Kidney tubule cell (primary cell): ENCODE results near the gene DR1.
"Not testable (repeated sequence)": the region's sequence is repeated elsewhere in the genome, so short reads cannot be mapped to it uniquely, and the experiment has no call there.

ENCODE experiments used
- DNase-seq: peaks from one replicate; pipeline ENCODE4 v3.0.0-alpha.2; 2018; ENCODE audit warnings: low spot score

DR1 gene

GRCh38 chr1:93340090-93340489 lies 5.6 kb upstream of the DR1 start:
- no peak for DNase-seq

DNA sequence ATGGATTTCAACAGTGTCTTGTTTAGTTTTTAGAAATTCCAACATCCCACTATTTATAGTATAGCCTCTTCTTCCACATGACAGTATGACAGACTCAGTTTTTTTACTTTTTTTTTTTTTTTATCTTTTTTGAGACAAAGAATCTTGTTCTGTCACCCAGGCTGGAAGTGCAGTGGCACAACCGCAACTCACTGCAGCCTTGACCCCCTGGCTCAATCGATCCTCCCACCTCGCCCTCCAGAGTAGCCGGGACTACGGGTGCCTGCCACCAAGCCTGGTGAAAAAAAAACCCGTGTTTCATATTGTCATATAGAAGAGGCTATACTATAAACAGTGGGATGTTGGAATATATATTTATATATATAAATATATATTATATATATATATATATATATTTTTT lies 1.2 kb upstream of the DR1 start:
- DNase-seq = no peak

DNA sequence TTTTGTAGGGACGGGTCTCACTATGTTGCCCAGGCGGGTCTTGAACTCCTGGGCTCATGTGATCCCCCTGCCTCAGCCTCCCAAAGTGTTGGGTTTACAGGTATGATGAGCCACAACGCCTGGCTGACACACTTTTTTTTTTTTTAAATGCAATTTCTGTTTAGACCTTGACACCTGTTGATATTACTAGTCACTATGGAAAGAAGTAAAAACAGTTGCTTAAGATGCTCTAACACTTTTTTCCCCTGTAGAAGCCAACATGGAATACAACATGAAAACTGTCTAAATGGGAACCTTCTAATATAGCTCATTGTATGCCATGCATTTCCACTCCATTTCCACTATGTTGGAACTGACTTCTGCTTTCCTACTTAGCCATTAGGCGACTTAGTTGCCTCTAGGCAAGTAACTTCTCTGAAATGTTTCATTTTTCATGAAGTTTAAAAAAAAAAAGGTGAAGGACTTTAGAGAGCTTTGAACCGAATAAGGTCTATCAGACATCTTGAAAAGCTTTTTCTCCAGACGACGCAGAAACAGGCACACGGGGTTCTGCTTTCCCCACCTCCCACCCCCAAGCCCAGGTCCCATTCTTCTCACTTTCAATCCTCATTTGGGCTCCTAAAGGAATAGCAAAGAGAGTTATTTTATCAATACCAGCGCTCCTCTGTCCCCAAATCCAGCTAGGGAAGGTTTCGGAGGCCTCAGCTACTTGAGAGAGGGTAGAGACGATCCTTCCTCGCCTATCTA lies 648 bp upstream of the DR1 start:
- no peak for DNase-seq

GRCh38 chr1:93346421-93346993 lies 800 bp downstream of the DR1 start:
- DNase-seq = peak; percentile 33

DNA sequence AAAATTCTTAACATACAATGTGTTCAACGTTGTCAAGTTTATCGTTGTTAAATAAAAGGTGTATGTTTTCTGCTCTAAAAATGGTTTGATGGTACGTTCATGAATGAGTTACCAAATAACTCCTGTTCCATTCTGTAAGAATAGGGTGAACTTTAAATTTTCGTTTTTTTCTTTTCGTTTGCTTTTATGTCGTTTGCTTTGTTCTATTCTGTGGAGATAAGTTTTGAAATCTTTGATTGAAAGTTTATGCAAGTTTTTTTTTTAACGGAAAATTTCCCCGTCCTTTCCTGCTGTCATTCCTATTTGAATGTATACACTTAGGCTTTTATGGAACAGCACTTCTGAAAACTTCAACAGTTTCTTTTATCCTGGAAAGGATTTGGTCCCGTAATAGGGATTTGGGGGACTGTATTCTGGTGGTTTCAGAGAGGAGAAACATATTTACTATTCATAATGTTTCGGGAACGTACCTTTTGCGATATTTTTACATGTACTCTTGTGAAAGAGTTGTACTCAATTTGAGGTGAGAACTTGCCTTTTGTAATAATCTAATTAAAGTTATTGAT lies 1.7 kb downstream of the DR1 start:
- no peak for DNase-seq

DNA sequence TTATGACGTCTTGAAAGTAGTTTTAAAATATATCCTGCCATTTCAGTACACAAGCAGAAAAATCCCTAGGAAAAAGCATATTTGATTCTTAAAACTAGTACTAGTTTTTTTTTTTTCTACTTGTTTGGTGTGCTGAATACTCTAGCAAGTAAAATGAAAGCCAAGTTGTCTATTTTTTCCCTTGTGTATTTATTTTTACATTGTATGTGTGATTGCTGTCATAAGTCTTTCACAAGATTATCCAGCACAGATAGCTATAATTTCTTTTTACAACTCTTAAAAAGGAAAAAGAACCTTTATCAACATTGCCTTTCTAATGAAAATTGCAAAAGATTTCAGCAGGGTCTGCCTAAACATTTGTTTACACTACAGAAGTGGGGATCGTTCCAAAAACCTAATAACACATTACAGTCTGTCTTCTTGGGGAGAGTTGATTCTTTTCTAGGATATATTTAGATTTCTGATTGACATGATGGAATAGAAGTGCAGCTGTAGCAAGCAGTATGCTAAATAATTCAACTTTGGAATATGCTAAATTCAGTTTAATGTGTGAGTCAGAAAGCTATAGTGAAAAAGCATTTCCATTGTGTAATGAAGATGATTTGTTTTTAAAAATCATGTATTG lies 2.5 kb downstream of the DR1 start:
- DNase-seq = no peak

- peak; percentile 22 for DNase-seq
These were observed 3.8 kb downstream of the DR1 start for GRCh38 chr1:93349231-93350135.

GRCh38 chr1:93350322-93350721 lies 4.6 kb downstream of the DR1 start:
- no peak for DNase-seq

GRCh38 chr1:93350875-93351274 lies 5.2 kb downstream of the DR1 start:
- no peak for DNase-seq

DNA sequence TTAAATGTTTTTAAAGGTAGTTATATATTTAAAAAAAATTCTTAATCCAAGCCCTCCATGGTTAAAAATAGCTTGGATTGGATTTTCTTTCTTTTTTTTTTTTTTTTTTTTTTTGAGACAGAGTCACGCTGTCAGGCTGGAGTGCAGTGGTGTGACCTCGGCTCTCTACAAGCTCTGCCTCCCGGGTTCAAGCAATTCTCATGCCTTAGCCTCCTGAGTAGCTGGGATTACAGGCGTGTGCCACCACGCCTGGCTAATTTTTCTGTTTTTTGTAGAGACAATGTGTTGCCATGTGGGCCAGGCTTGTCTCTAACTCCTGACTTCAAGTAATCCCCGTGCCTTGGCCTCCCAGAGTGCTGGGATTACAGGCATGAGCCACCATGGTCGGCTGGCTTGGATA lies 5.6 kb downstream of the DR1 start:
- not testable (repeated sequence) for DNase-seq

- no peak for DNase-seq
These were observed 6.7 kb downstream of the DR1 start for GRCh38 chr1:93352376-93352775.

GRCh38 chr1:93353286-93353685 lies 7.6 kb downstream of the DR1 start:
- no peak for DNase-seq

DNA sequence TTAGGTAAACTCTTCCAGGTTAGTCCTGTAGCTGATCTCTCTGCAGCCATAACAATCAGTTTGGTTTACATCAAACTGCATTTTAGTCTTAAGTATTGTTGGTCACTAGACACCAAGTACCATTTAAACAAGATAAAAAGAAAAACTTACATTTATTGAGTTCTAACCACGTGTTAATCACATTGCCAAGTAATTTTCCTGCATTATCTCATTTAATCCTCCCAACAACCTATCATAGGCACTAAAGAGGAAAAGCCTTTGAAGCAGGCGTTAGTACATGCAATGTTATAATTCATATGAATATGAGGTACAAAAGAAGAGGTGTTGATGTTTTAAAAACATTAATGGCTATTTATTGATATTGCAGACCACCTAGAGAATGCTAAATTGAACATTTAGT lies 9.0 kb downstream of the DR1 start:
- no peak for DNase-seq

- no peak for DNase-seq
These were observed 11.5 kb downstream of the DR1 start for GRCh38 chr1:93357242-93357641.

- no peak for DNase-seq
These were observed 12.6 kb downstream of the DR1 start for GRCh38 chr1:93358293-93358692.

DNA sequence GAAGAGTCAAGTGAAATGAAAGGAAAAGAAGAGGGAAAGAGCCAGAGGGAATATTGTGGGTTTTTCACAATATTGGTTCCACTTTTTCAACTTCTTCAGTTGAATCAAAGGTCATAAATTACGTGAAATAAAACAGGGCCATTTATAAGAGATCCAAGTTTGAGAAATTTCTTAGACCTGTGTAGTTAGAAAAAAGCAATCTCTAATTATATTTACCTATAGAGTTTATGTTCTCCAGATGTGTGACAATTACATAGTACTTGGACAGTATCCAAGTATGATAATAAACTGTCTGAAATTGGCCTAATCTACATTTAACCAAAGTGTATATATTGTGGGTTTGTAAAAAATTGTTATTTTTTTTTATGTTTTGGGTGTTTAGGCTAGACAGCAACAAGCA lies 14.4 kb downstream of the DR1 start:
- no peak for DNase-seq

DNA sequence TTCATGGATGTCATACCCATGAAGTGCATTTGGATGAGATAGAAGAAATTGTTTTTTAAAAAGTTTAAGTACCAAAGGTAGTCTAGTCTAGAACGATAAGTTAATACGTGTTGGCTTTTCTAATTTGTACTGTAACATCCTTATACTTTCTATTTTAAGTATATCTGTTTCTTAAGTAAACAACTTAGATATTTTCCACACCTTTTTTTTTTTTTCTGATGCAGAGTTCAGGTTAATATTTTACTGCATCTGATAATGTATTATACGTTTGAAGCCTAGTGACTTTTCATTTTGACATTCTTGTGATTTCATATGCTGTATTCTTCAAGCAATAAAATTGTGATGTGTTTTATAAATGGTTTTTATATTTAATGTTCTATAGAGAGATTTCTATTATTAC lies 16.5 kb downstream of the DR1 start:
- DNase-seq = no peak

- DNase-seq = no peak
These were observed 20.1 kb downstream of the DR1 start for GRCh38 chr1:93365813-93366212.

DNA sequence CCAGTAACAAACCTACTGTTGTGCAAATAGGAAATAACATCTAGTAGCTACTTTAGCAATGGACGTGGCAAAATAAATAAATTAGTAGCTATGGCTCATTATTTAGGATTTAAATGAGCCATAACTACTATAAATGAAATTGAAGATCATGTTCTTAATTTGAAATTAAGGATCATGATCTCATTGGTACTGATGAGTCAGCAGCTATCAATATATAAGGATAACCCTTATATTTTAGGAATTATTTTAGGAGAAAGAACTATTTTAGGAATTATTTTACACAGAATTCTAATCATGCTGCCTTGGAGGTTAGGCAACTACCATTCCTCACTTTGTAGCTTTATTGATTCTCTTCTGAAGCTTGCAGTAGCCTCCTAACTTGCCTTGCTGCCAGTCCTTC lies 24.0 kb downstream of the DR1 start:
- no peak for DNase-seq

GRCh38 chr1:93374334-93375106 lies 28.8 kb downstream of the DR1 start:
- DNase-seq = peak; percentile 40

GRCh38 chr1:93384656-93385055 lies 38.9 kb downstream of the DR1 start:
- DNase-seq = no peak
